ENCODE measurements around the gene CD19.
"Not testable (repeated sequence)": the region's sequence is repeated elsewhere in the genome, so short reads cannot be mapped to it uniquely, and the experiment has no call there.

Gene CD19

DNA sequence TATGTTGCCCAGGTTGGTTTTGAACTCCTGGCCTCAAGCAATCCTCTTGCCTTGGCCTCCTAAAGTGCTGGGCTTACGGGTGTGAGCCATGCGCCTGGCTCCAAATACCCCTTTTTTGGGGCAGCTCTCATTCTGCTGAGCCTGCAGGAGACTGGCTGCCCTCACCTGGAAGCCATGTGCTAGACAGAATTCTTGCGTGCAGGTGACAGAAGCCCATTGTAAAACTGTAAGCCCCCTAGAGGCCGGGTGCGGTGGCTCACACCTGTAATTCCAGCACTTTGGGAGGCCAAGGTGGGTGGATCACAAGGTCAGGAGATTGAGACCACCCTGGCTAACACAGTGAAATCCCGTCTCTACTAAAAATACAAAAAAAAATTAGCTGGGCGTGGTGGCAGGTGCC is 48.6 kb downstream of the CD19 start:
- DNase-seq: not testable (repeated sequence)

- DNase-seq: no peak
Observed at GRCh38 chr16:28980929-28981328, 49.2 kb downstream of the CD19 start.

DNA sequence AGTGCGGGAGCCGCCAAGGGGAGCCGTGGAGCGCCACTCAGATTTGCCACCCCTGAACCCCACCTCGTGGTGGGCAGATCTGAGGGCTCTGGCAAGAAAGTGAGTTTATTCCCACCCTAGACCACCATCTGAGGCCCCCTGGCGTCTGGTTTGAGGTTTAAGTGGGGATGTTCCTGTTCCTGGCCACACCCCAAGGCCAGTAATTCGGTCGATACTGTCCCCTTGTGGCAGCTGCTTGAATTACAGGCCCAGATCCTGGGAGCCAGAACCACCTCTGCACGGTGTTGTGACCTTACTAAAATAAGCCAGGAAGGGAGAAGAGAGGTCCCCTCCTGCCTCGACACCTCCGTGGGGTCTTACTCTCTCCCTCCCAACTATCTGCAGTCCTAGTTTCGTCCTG is 49.7 kb downstream of the CD19 start:
- DNase-seq: no peak

DNA sequence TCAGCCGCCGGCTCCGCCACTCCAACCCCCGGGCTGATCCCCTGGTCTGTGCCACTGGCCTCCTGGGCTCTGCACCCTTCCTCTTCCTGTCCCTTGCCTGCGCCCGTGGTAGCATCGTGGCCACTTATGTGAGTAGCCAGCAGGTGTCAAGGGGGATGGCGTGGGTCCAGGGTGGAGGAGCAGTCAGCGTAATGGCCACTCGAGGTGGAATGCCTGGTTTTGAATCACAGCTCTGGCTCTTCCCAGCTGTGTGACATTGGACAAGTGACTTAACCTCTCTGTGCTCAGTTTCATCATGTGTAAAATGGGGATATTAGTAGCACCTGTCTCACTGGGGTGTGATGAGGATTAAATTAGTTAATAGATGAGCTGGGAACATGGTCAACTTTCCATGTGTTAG is 50.6 kb downstream of the CD19 start:
- no peak for DNase-seq

DNA sequence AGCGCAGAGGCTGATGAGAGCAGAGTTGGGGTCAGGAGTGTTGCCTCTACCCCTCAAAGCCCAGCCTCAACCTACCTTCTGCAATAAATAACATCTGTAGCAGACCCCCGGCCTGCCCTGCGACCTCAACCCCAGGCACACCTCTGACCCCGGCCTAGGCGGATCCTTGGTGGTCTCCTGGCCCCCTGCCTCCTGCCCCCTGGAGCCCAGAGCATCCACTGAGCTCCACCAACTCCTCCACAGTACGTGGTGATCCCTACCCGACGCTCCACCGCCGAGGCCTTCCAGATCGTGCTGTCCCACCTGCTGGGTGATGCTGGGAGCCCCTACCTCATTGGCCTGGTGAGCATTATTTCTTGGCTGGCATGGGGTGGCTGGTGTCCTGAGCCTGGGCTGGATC is 51.2 kb downstream of the CD19 start:
- no peak for DNase-seq

DNA sequence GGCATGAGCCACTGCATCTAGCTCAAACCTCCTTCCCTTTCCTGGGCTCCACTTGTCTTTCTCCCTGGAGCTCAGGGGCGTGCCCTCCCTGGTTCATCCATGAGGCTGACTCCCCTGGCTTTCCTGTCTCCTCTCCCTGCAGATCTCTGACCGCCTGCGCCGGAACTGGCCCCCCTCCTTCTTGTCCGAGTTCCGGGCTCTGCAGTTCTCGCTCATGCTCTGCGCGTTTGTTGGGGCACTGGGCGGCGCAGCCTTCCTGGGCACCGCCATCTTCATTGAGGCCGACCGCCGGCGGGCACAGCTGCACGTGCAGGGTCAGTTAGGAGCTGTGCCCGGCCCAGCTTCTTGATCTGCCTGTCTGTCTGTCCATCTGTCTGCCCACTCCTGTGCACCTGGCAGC is 51.9 kb downstream of the CD19 start:
- DNase-seq: no peak

DNA sequence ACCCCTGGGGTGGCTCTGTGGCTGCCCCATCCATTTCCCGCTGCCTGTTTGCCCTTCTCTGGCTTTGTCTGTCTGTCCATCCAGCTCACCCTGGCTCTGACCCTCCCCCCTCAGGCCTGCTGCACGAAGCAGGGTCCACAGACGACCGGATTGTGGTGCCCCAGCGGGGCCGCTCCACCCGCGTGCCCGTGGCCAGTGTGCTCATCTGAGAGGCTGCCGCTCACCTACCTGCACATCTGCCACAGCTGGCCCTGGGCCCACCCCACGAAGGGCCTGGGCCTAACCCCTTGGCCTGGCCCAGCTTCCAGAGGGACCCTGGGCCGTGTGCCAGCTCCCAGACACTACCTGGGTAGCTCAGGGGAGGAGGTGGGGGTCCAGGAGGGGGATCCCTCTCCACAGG is 52.3 kb downstream of the CD19 start:
- DNase-seq: no peak

DNA sequence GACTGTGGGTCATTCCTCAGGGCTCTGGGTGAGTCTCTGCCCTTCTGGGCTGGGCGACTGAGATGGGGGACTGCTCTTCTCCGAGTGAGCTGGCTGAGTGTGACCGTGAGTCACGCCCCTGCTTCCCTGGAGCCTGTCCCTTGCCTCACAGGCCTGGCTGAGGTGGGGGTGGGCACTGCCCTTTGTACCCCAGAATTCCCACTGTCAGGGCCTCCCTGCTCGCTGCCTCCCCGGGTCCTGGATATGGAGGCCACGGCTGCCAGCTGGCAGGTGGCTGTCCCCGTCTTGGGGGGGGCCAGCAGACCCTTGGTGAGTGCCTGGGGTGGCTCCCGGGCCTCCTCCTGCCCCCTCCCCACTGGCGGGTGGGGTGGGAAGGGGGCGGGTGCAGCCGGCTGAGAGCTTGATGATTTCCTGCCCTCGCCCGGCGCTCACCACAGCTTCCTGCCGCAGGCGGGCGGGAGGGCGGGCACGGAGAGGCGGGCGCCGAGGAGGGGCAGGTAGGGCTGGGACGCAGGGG is 52.9 kb downstream of the CD19 start, which contains the start of gene LAT:
Gene LAT (plus strand): TSS at position 434 of the 517 bp plus-strand sequence. CDS start 366 bp downstream, outside the sequence.
- no peak for DNase-seq

- DNase-seq: no peak
Observed at GRCh38 chr16:28985211-28986041, 53.7 kb downstream of the CD19 start.

- no peak for DNase-seq
Observed at GRCh38 chr16:28986046-28986445, 54.3 kb downstream of the CD19 start.

DNA sequence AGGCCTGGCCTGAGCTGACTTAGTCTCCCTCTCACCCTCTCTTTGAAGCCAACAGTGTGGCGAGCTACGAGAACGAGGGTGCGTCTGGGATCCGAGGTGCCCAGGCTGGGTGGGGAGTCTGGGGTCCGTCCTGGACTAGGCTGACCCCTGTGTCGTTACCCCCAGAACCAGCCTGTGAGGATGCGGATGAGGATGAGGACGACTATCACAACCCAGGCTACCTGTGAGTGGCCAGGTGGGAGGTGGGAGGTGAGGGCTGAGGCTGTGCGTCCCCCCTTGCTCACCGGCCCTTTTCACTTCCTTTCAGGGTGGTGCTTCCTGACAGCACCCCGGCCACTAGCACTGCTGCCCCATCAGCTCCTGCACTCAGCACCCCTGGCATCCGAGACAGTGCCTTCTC is 54.7 kb downstream of the CD19 start:
- DNase-seq: no peak

- DNase-seq: no peak
Observed at GRCh38 chr16:28987170-28987853, 55.5 kb downstream of the CD19 start.
